Measurements from ENCODE around the gene CD27. TPM values are rescaled to one million over a fixed set of nuclear protein-coding genes. Genes with fewer than 3 reads are reported as not detected.

CD27 gene
- total and polyA plus RNA-seq, 9 of the 15 experiments (the other 6 are each of a cell fraction or from before 2014, with no cell fraction given): 0.24 TPM; not detected in 8

- POLR2A ChIA-PET: interaction anchor here (1.2 kb wide), 2 partner anchors 9 to 12 kb away, joined by 3 to 4 read pairs; no protein-coding TSS in a partner anchor
These were observed 5.5 kb downstream of the CD27 start for GRCh38 chr12:6450091-6450868.

More at GRCh38 chr12:6450091-6450868, 5.5 kb downstream of the CD27 start:
- no TSS peak for BruUV-seq (replicated peaks)
- Histone ChIP-seq H3K4me3 (no peak overlapping the region), H3K4me2 (ENCODE audit: insufficient read depth, low read length) (no peak overlapping the region), H3K9me1 (ENCODE audit: control insufficient read depth, insufficient read depth, low read length) (no peaks in the 10 kb centered on the region), H3K4me1 (replicated peaks in 1 of 2; ENCODE audit: control insufficient read depth in 2 of 2, insufficient read depth in 2 of 2, low read length in 2 of 2) (peaks cover 12 to 24% of the 10 kb centered on the region in 2 experiments; a peak in 4 of 5 replicates), H4K20me1 (replicated peaks; ENCODE audit: control insufficient read depth, insufficient read depth, low read length) (no peaks in the 10 kb centered on the region), H3K9me3 (replicated peaks; ENCODE audit: control insufficient read depth, insufficient read depth, low read depth, low read length) (no peaks in the 10 kb centered on the region), H3K79me2 (ENCODE audit: control insufficient read depth, insufficient read depth, low read length) (no peaks in the 10 kb centered on the region), H3K27ac (ENCODE audit: extremely low read depth, low read depth, low read length) (no peak overlapping the region), H2AFZ (ENCODE audit: low read depth, low read length) (no peak overlapping the region), H3K36me3 (ENCODE audit: control insufficient read depth, insufficient read depth, low read length) (no peaks in the 10 kb centered on the region), H3K27me3 (ENCODE audit: control insufficient read depth in 2 of 2, insufficient read depth in 2 of 2, low read length in 2 of 2) (peaks cover 0 to 3% of the 10 kb centered on the region in 2 experiments; a peak in 4 of 5 replicates), H3K9ac (ENCODE audit: insufficient read depth in 1 of 2, low read depth in 2 of 2, low read length in 2 of 2) (0 out of 4 replicates have a peak overlapping the region, but pooled peaks of 1 of the 2 experiments have one; percentile 4)
- FAIRE-seq (no peak), DNase-seq (ENCODE audit: extremely low read depth in 1 of 4, low spot score in 3 of 4) (no peak), ATAC-seq (no peak)
- in situ Hi-C loops (cut with MboI): loop anchor here (25.0 kb wide), 1 partner anchor 388 kb away; no protein-coding TSS in a partner anchor
- intact Hi-C loops (cut with micrococcal nuclease): no loop called here
- TF ChIP-seq ZNF583 (CRISPR knock-in tag; IDR thresholded peaks at IDR 0.05): no peak
- TF ChIP-seq ETS2 (tag; IDR thresholded peaks at IDR 0.05; ENCODE audit: borderline replicate concordance, poor library complexity, severe bottlenecking): no peak
- no peak for TF ChIP-seq NR2C2 (CRISPR knock-in tag; IDR thresholded peaks at IDR 0.05)
- no peak for TF ChIP-seq NR2C2 (tag; IDR thresholded peaks at IDR 0.05)
- no peak for TF ChIP-seq OTX1 (CRISPR knock-in tag; IDR thresholded peaks at IDR 0.05)
- TF ChIP-seq MYBL2 (IDR thresholded peaks at IDR 0.05; ENCODE audit: low read depth): no peak
- TF ChIP-seq MYBL2 (CRISPR knock-in tag; IDR thresholded peaks at IDR 0.05; ENCODE audit: borderline replicate concordance): no peak
- TF ChIP-seq ZFP30 (CRISPR knock-in tag; IDR thresholded peaks at IDR 0.05; ENCODE audit: borderline replicate concordance): no peak
- TF ChIP-seq MNT (conservative IDR thresholded peaks at IDR 0.05): no peak
- no peak for TF ChIP-seq XRCC4 (IDR thresholded peaks at IDR 0.05; ENCODE audit: extremely low read depth, insufficient read depth, insufficient read length)
- no peak for TF ChIP-seq LEF1 (IDR thresholded peaks at IDR 0.05)
- no peak for TF ChIP-seq ZNF57 (CRISPR knock-in tag; IDR thresholded peaks at IDR 0.05)
- no peak for TF ChIP-seq HNRNPUL1 (IDR thresholded peaks at IDR 0.05; ENCODE audit: low read length)
- no peak for TF ChIP-seq MCM3 (IDR thresholded peaks at IDR 0.05)
- no peak for TF ChIP-seq HMGXB4 (CRISPR knock-in tag; IDR thresholded peaks at IDR 0.05)
- CTCF ChIA-PET (ENCODE audit: low intra/inter-chr PET ratio): no interaction called here
- 64% methylated on average over 5 of the region's 16 CpGs for WGBS (ENCODE audit: insufficient coverage, low coverage, missing lambda C conversion rate)

Data from K562 (cell line).